Natural killer cell (primary cell): ENCODE measurements around the gene MYH15. TPM values are rescaled to one million over a fixed set of nuclear protein-coding genes. Genes with fewer than 3 reads are reported as not detected.

Experiments
- ATAC-seq, 3 donors: fragments of 150-1000 bp in 2 of 3; fragments of 200-7000 bp in 1 of 3; cut with Tn5 transposase; 1 replicate in 1 of 3; 2 replicates in 2 of 3; pipeline ENCODE4 v1.10.0; 2021; ENCODE audit warnings: mild to moderate bottlenecking in 2 of 3, moderate library complexity in 2 of 3
- DNase-seq, 2 donors: peaks; one replicate each; pipeline versions ENCODE4 v3.0.0 to v3.0.0-alpha.2; 2013 to 2021; ENCODE audit warnings: mixed read lengths in 1 of 2
- H3K27ac ChIP-seq: one replicate; pipeline ENCODE4 v1.5.1; 2013; ENCODE audit warnings: mild to moderate bottlenecking, low read length
- H3K27me3 ChIP-seq: one replicate; pipeline ENCODE4 v1.6.1; 2013; ENCODE audit warnings: low read length; ENCODE audit not compliant: control insufficient read depth, insufficient read depth
- H3K36me3 ChIP-seq: one replicate; pipeline ENCODE4 v1.6.1; 2013; ENCODE audit warnings: low read length; ENCODE audit not compliant: control insufficient read depth, insufficient read depth
- H3K4me1 ChIP-seq: one replicate; pipeline ENCODE4 v1.6.1; 2013; ENCODE audit warnings: low read length; ENCODE audit not compliant: control insufficient read depth, insufficient read depth
- H3K4me3 ChIP-seq: one replicate; pipeline ENCODE4 v1.5.1; 2013; ENCODE audit warnings: low read length
- H3K9me3 ChIP-seq: one replicate; pipeline ENCODE4 v1.6.1; 2013; ENCODE audit warnings: low read length; ENCODE audit not compliant: control insufficient read depth, insufficient read depth
- H3K27ac Mint-ChIP-seq, 2 donors: one replicate each; pipeline ENCODE4 v1.8.0; 2022; ENCODE audit warnings: mild to moderate bottlenecking in 2 of 2, mixed read lengths in 2 of 2, moderate library complexity in 1 of 2
- H3K27me3 Mint-ChIP-seq, 2 donors: one replicate each; pipeline ENCODE4 v1.8.0; 2022; ENCODE audit warnings: low read depth in 2 of 2, mixed read lengths in 2 of 2
- H3K36me3 Mint-ChIP-seq: one replicate; pipeline ENCODE4 v1.8.0; 2022; ENCODE audit warnings: mixed read lengths
- H3K4me1 Mint-ChIP-seq, 2 donors: one replicate each; pipeline ENCODE4 v1.8.0; 2022; ENCODE audit warnings: mixed read lengths in 2 of 2
- H3K4me3 Mint-ChIP-seq: one replicate; pipeline ENCODE4 v1.8.0; 2022; ENCODE audit warnings: mild to moderate bottlenecking, moderate library complexity, mixed read lengths
- H3K9me3 Mint-ChIP-seq, 2 donors: one replicate each; pipeline ENCODE4 v1.8.0; 2022; ENCODE audit warnings: mixed read lengths in 2 of 2
- CTCF ChIP-seq: fragments of 200-600 bp; IDR thresholded peaks from one replicate; pipeline ENCODE4 v1.8.0; 2022; ENCODE audit warnings: antibody characterized with exemption
- WGBS: methylation state at CpG from one replicate; pipeline ENCODE4 v1.1.7; 2013; ENCODE audit warnings: missing lambda C conversion rate; ENCODE audit not compliant: insufficient coverage; 5-methylcytosine and 5-hydroxymethylcytosine counted together
- intact Hi-C: fragments of 100-400 bp; cut with micrococcal nuclease; formaldehyde crosslinking; loops from one replicate; pipeline ENCODE4 v1.14.2; 2022
- total RNA-seq, 4 donors: library from RNA; stranded (reverse); fragments of 120-200 nt in 1 of 4; gene quantifications; one replicate each; pipeline versions ENCODE4 v1.2.3 to v1.2.4, GENCODE V29; 2013 to 2022

The MYH15 gene
- total RNA-seq, 3 donors from 2014 or later (not counting 1 experiment from before 2014, with no cell fraction given): 0.05 TPM; not detected in 2

GRCh38 chr3:108513961-108514360, 3.6 kb upstream of the MYH15 start:
- Mint-ChIP-seq H3K27me3 (peaks cover 0 to 4% of the 10 kb centered on the region in 2 donors), H3K9me3 (no peaks in the 10 kb centered on the region), H3K27ac (no peak overlapping the region), H3K4me3 (no peak overlapping the region), H3K36me3 (no peaks in the 10 kb centered on the region), H3K4me1 (no peaks in the 10 kb centered on the region)
- WGBS: 88% methylated on average over 3 of the region's 3 CpGs
- Histone ChIP-seq H3K9me3 (no peaks in the 10 kb centered on the region), H3K27ac (no peak overlapping the region), H3K27me3 (no peaks in the 10 kb centered on the region), H3K4me1 (no peaks in the 10 kb centered on the region), H3K4me3 (no peak overlapping the region), H3K36me3 (no peaks in the 10 kb centered on the region)
- intact Hi-C loops: no loop called here
- no peak for TF ChIP-seq CTCF
- ATAC-seq: no peak
- DNase-seq: no peak

- Histone ChIP-seq H3K9me3 (no peaks in the 10 kb centered on the region), H3K27me3 (no peaks in the 10 kb centered on the region), H3K27ac (no peak overlapping the region), H3K4me1 (no peaks in the 10 kb centered on the region), H3K4me3 (no peak overlapping the region), H3K36me3 (no peaks in the 10 kb centered on the region)
- WGBS: 96% methylated on average over 2 of the region's 2 CpGs
- H3K4me1 Mint-ChIP-seq: no peaks in the 10 kb centered on the region
- H3K9me3 Mint-ChIP-seq: no peaks in the 10 kb centered on the region
- no peak for TF ChIP-seq CTCF
- H3K4me3 Mint-ChIP-seq: no peak overlapping the region
- H3K36me3 Mint-ChIP-seq: no peaks in the 10 kb centered on the region
- intact Hi-C loops: no loop called here
- ATAC-seq: no peak
- no peak overlapping the region for H3K27ac Mint-ChIP-seq
- DNase-seq: no peak
- no peaks in the 10 kb centered on the region for H3K27me3 Mint-ChIP-seq
Measured at GRCh38 chr3:108512671-108513070, 2.3 kb upstream of the MYH15 start.

GRCh38 chr3:108511490-108511889, 1.1 kb upstream of the MYH15 start:
- no peaks in the 10 kb centered on the region for H3K4me1 ChIP-seq
- H3K27ac Mint-ChIP-seq: no peak overlapping the region
- H3K4me1 Mint-ChIP-seq: no peaks in the 10 kb centered on the region
- no peaks in the 10 kb centered on the region for H3K27me3 ChIP-seq
- H3K4me3 Mint-ChIP-seq: no peak overlapping the region
- TF ChIP-seq CTCF: no peak
- no peaks in the 10 kb centered on the region for H3K9me3 ChIP-seq
- H3K36me3 Mint-ChIP-seq: no peaks in the 10 kb centered on the region
- H3K36me3 ChIP-seq: no peaks in the 10 kb centered on the region
- no peaks in the 10 kb centered on the region for H3K9me3 Mint-ChIP-seq
- H3K4me3 ChIP-seq: no peak overlapping the region
- H3K27ac ChIP-seq: no peak overlapping the region
- no peaks in the 10 kb centered on the region for H3K27me3 Mint-ChIP-seq
- intact Hi-C loops: no loop called here
- no peak for DNase-seq
- ATAC-seq: no peak

- no peaks in the 10 kb centered on the region for H3K9me3 ChIP-seq
- intact Hi-C loops: no loop called here
- DNase-seq (no peak), ATAC-seq (no peak)
- TF ChIP-seq CTCF: no peak
- no peaks in the 10 kb centered on the region for H3K27me3 ChIP-seq
- no peaks in the 10 kb centered on the region for H3K4me1 ChIP-seq
- no peaks in the 10 kb centered on the region for H3K36me3 Mint-ChIP-seq
- H3K9me3 Mint-ChIP-seq: no peaks in the 10 kb centered on the region
- no peak overlapping the region for H3K4me3 Mint-ChIP-seq
- no peak overlapping the region for H3K27ac ChIP-seq
- H3K4me3 ChIP-seq: no peak overlapping the region
- no peaks in the 10 kb centered on the region for H3K36me3 ChIP-seq
- no peak overlapping the region for H3K27ac Mint-ChIP-seq
- no peaks in the 10 kb centered on the region for H3K4me1 Mint-ChIP-seq
- 78% methylated on average over 4 of the region's 4 CpGs for WGBS
- no peaks in the 10 kb centered on the region for H3K27me3 Mint-ChIP-seq
Measured at GRCh38 chr3:108511055-108511454, 659 bp upstream of the MYH15 start.
